Small intestine (tissue), 7 donors: ENCODE results near the gene KCTD11. TPM values are rescaled to one million over a fixed set of nuclear protein-coding genes. Genes with fewer than 3 reads are reported as not detected.

ENCODE experiments used
- DNase-seq, 2 donors: peaks; one replicate each; pipeline versions ENCODE4 v3.0.0 to v3.0.0-alpha.2; 2013
- FAIRE-seq: peaks from 2 replicates; lab custom pipeline; 2012; peaks lifted over from hg19 to GRCh38; lab: Jason Lieb, UNC
- H3K27ac ChIP-seq, 3 donors: one replicate each; pipeline ENCODE4 v1.5.1; 2013; ENCODE audit warnings: low read length in 2 of 3, mild to moderate bottlenecking in 2 of 3, control low read depth in 1 of 3, inconsistent platforms in 1 of 3, low read depth in 1 of 3, moderate library complexity in 1 of 3
- H3K27me3 ChIP-seq, 3 donors: one replicate each; pipeline ENCODE4 v1.6.1; 2013; ENCODE audit warnings: low read length in 3 of 3, inconsistent platforms in 1 of 3; ENCODE audit not compliant: control insufficient read depth in 3 of 3, insufficient read depth in 3 of 3
- H3K36me3 ChIP-seq, 3 donors: one replicate each; pipeline ENCODE4 v1.6.1; 2013; ENCODE audit warnings: low read length in 3 of 3, inconsistent platforms in 1 of 3, low read depth in 1 of 3, mild to moderate bottlenecking in 1 of 3, moderate library complexity in 1 of 3; ENCODE audit not compliant: control insufficient read depth in 3 of 3, insufficient read depth in 2 of 3
- H3K4me1 ChIP-seq, 3 donors: one replicate each; pipeline ENCODE4 v1.6.1; 2013; ENCODE audit warnings: low read length in 2 of 3, inconsistent platforms in 1 of 3, low read depth in 1 of 3, mild to moderate bottlenecking in 1 of 3, moderate library complexity in 1 of 3; ENCODE audit not compliant: control insufficient read depth in 3 of 3, insufficient read depth in 2 of 3
- H3K4me3 ChIP-seq, 3 donors: one replicate each; pipeline ENCODE4 v1.5.1; 2013; ENCODE audit warnings: low read length in 3 of 3, control low read depth in 1 of 3, inconsistent platforms in 1 of 3, low read depth in 1 of 3, mild to moderate bottlenecking in 1 of 3, moderate library complexity in 1 of 3
- H3K9me3 ChIP-seq, 2 donors: one replicate each; pipeline ENCODE4 v1.6.1; 2013; ENCODE audit warnings: low read depth in 1 of 2, low read length in 1 of 2; ENCODE audit not compliant: control insufficient read depth in 2 of 2, insufficient read depth in 1 of 2
- WGBS, 3 donors: extraction: QIAGEN DNeasy Blood & Tissue Kit; methylation state at CpG; one replicate each; pipeline ENCODE4 v1.1.7; 2013; 5-methylcytosine and 5-hydroxymethylcytosine counted together
- polyA plus RNA-seq, 4 donors: library from polyadenylated mRNA; stranded (reverse) in 3 of 4; unstranded in 1 of 4; fragments of 200-250 nt in 3 of 4; fragments of 120-200 nt in 1 of 4; gene quantifications; one replicate each; pipeline versions ENCODE4 v1.2.1 to v1.2.3, GENCODE V29; 2013
- donor health status: healthy with polysubstance abuse.
- donor health status: control.
- donor health status: control.
- donor health status: Bipolar disorder and iron deficiency.
- donor health status: healthy.

KCTD11 gene
- polyA plus RNA-seq, 4 donors = 6.0 to 8.6 (median 7.9) TPM

GRCh38 chr17:7343250-7343649 is 8.7 kb upstream of the KCTD11 start:
- H3K27ac ChIP-seq = no peak overlapping the region
- peaks cover 0 to 2% (median 0%) of the 10 kb centered on the region in 3 donors for H3K27me3 ChIP-seq
- WGBS, 3 donors = 80 to 81% (median 80%) methylated on average over 15 of the region's 15 CpGs
- H3K4me3 ChIP-seq = no peak overlapping the region
- H3K9me3 ChIP-seq = no peaks in the 10 kb centered on the region
- no peaks in the 10 kb centered on the region for H3K4me1 ChIP-seq
- no peak for DNase-seq
- no peak for FAIRE-seq
- no peaks in the 10 kb centered on the region for H3K36me3 ChIP-seq

- H3K27me3 ChIP-seq = no peaks in the 10 kb centered on the region
- H3K4me3 ChIP-seq = no peak overlapping the region
- DNase-seq (no peak), FAIRE-seq (no peak)
- no peak overlapping the region for H3K27ac ChIP-seq
- peaks cover 0 to 9% (median 7%) of the 10 kb centered on the region in 3 donors for H3K4me1 ChIP-seq
- 72 to 86% (median 84%) methylated on average over 18 of the region's 18 CpGs for WGBS, 3 donors
- H3K36me3 ChIP-seq = no peaks in the 10 kb centered on the region
- H3K9me3 ChIP-seq = no peaks in the 10 kb centered on the region
Measured at GRCh38 chr17:7346761-7347614, 5.0 kb upstream of the KCTD11 start.

GRCh38 chr17:7347630-7348477 is 4.1 kb upstream of the KCTD11 start:
- no peak for FAIRE-seq
- H3K27me3 ChIP-seq = no peaks in the 10 kb centered on the region
- 56 to 71% (median 68%) methylated on average over 19 of the region's 19 CpGs for WGBS, 3 donors
- no peak for DNase-seq
- H3K36me3 ChIP-seq = no peaks in the 10 kb centered on the region
- no peak overlapping the region for H3K27ac ChIP-seq
- H3K9me3 ChIP-seq = no peaks in the 10 kb centered on the region
- H3K4me3 ChIP-seq = no peak overlapping the region
- H3K4me1 ChIP-seq = peaks cover 0 to 12% (median 9%) of the 10 kb centered on the region in 3 donors

- 71 to 76% (median 75%) methylated on average over 19 of the region's 19 CpGs for WGBS, 3 donors
- Histone ChIP-seq H3K4me1 (peaks cover 0 to 16% (median 12%) of the 10 kb centered on the region in 3 donors), H3K27ac (no peak overlapping the region), H3K27me3 (no peaks in the 10 kb centered on the region), H3K9me3 (no peaks in the 10 kb centered on the region), H3K36me3 (peaks cover 0 to 3% (median 0%) of the 10 kb centered on the region in 3 donors), H3K4me3 (no peak overlapping the region)
- DNase-seq (no peak), FAIRE-seq (no peak)
Measured at GRCh38 chr17:7348478-7349242, 3.3 kb upstream of the KCTD11 start.

- Histone ChIP-seq H3K4me1 (peaks cover 0 to 16% (median 12%) of the 10 kb centered on the region in 3 donors), H3K36me3 (peaks cover 0 to 3% (median 0%) of the 10 kb centered on the region in 3 donors), H3K4me3 (peak overlapping the region; percentile 56 to 71 (median 57)), H3K9me3 (no peaks in the 10 kb centered on the region), H3K27me3 (peaks cover 0 to 7% (median 0%) of the 10 kb centered on the region in 3 donors), H3K27ac (peak overlapping the region; percentile 74 to 100 (median 91))
- DNase-seq (no peak), FAIRE-seq (no peak)
- WGBS, 3 donors = 26 to 29% (median 27%) methylated on average over 10 of the region's 10 CpGs
Measured at GRCh38 chr17:7352503-7352889, 534 bp downstream of the KCTD11 start.

GRCh38 chr17:7352910-7353635 is 1.1 kb downstream of the KCTD11 start:
- no peak for DNase-seq

GRCh38 chr17:7354262-7354843 is 2.4 kb downstream of the KCTD11 start:
- H3K4me3 ChIP-seq = no peak overlapping the region
- H3K36me3 ChIP-seq = peaks cover 0 to 3% (median 0%) of the 10 kb centered on the region in 3 donors
- H3K27ac ChIP-seq = no peak overlapping the region
- no peaks in the 10 kb centered on the region for H3K9me3 ChIP-seq
- DNase-seq (no peak), FAIRE-seq (no peak)
- H3K27me3 ChIP-seq = peaks cover 0 to 8% (median 0%) of the 10 kb centered on the region in 3 donors
- H3K4me1 ChIP-seq = peaks cover 0 to 16% (median 12%) of the 10 kb centered on the region in 3 donors
- WGBS, 3 donors = 64 to 70% (median 65%) methylated on average over 9 of the region's 9 CpGs

More at GRCh38 chr17:7352910-7353635, 1.1 kb downstream of the KCTD11 start:
- H3K27me3 ChIP-seq = peaks cover 0 to 7% (median 0%) of the 10 kb centered on the region in 3 donors
- no peak for FAIRE-seq
- peaks cover 0 to 16% (median 12%) of the 10 kb centered on the region in 3 donors for H3K4me1 ChIP-seq
- H3K4me3 ChIP-seq = peak overlapping the region in 2 of 3 donors; percentile 57 to 71
- 87 to 89% (median 88%) methylated on average over 36 to 37 of the region's 37 CpGs for WGBS, 3 donors
- H3K27ac ChIP-seq = peak overlapping the region in 1 of 3 donors; percentile 91
- peaks cover 0 to 3% (median 0%) of the 10 kb centered on the region in 3 donors for H3K36me3 ChIP-seq
- no peaks in the 10 kb centered on the region for H3K9me3 ChIP-seq
